Neuronal stem cell (in vitro differentiated cells): Measurements from ENCODE around the gene MEGF6.

ENCODE experiments used
- DNase-seq: peaks from one replicate; pipeline ENCODE4 v3.0.0-alpha.2; 2013; ENCODE audit warnings: low spot score
- H2AFZ ChIP-seq: one replicate; pipeline ENCODE4 v1.6.1; 2013; ENCODE audit warnings: mild to moderate bottlenecking, low read length, inconsistent platforms
- H2AK5ac ChIP-seq: 2 replicates; pipeline ENCODE4 v1.6.1; 2013; ENCODE audit warnings: low read depth, mild to moderate bottlenecking, inconsistent platforms, low read length, moderate library complexity, mixed read lengths
- H2BK120ac ChIP-seq: 2 replicates; pipeline ENCODE4 v1.6.1; 2013; ENCODE audit warnings: low read depth, mild to moderate bottlenecking, inconsistent platforms, low read length, moderate library complexity, mixed read lengths
- H2BK12ac ChIP-seq: one replicate; pipeline ENCODE4 v1.6.1; 2013; ENCODE audit warnings: low read length, inconsistent platforms
- H2BK15ac ChIP-seq: 2 replicates; pipeline ENCODE4 v1.6.1; 2013; ENCODE audit warnings: mild to moderate bottlenecking, low read length, inconsistent platforms, mixed read lengths
- H2BK5ac ChIP-seq: one replicate; pipeline ENCODE4 v1.6.1; 2013; ENCODE audit warnings: inconsistent platforms, mild to moderate bottlenecking, low read length, moderate library complexity
- H3K14ac ChIP-seq: one replicate; pipeline ENCODE4 v1.6.1; 2013; ENCODE audit warnings: low read length, inconsistent platforms
- H3K18ac ChIP-seq: 2 replicates; pipeline ENCODE4 v1.6.1; 2013; ENCODE audit warnings: low read length, inconsistent platforms
- H3K23ac ChIP-seq: 2 replicates; pipeline ENCODE4 v1.6.1; 2013; ENCODE audit warnings: low read depth, mild to moderate bottlenecking, mixed read lengths, low read length, inconsistent platforms; ENCODE audit not compliant: poor library complexity
- H3K27ac ChIP-seq: replicated peaks from 3 replicates; pipeline ENCODE4 v1.5.1; 2013; ENCODE audit warnings: low read length, inconsistent platforms
- H3K27me3 ChIP-seq, 3 experiments: 2 replicates each; pipeline ENCODE4 v1.6.1; 2013; ENCODE audit warnings: low read length in 3 of 3, mild to moderate bottlenecking in 2 of 3, inconsistent platforms in 1 of 3, low read depth in 1 of 3, mixed read lengths in 1 of 3, moderate library complexity in 1 of 3; ENCODE audit not compliant: control insufficient read depth in 3 of 3, insufficient read depth in 3 of 3
- H3K36me3 ChIP-seq, 2 donors: replicated peaks in 1 of 2; 2 replicates each; pipeline ENCODE4 v1.6.1; 2013; ENCODE audit warnings: low read length in 2 of 2; ENCODE audit not compliant: control insufficient read depth in 2 of 2, insufficient read depth in 2 of 2
- H3K4ac ChIP-seq: 2 replicates; pipeline ENCODE4 v1.6.1; 2013; ENCODE audit warnings: inconsistent platforms, mild to moderate bottlenecking, low read length, moderate library complexity
- H3K4me1 ChIP-seq, 2 donors: 1 replicate in 1 of 2; 2 replicates in 1 of 2; pipeline ENCODE4 v1.6.1; 2013; ENCODE audit warnings: low read length in 2 of 2, low read depth in 1 of 2; ENCODE audit not compliant: control insufficient read depth in 2 of 2, insufficient read depth in 1 of 2
- H3K4me2 ChIP-seq: one replicate; pipeline ENCODE4 v1.6.1; 2013; ENCODE audit warnings: mild to moderate bottlenecking, low read length, inconsistent platforms; ENCODE audit not compliant: insufficient read depth, poor library complexity, severe bottlenecking
- H3K4me3 ChIP-seq, 2 donors: 2 replicates each; pipeline ENCODE4 v1.5.1; 2013; ENCODE audit warnings: low read length in 2 of 2, mild to moderate bottlenecking in 2 of 2, inconsistent platforms in 1 of 2, moderate library complexity in 1 of 2
- H3K79me1 ChIP-seq: one replicate; pipeline ENCODE4 v1.6.1; 2013; ENCODE audit warnings: low read depth, mild to moderate bottlenecking, inconsistent platforms, low read length, moderate library complexity
- H3K9ac ChIP-seq: one replicate; pipeline ENCODE4 v1.6.1; 2013; ENCODE audit warnings: mild to moderate bottlenecking, low read depth, low read length, inconsistent platforms; ENCODE audit not compliant: poor library complexity
- H3K9me3 ChIP-seq, 2 donors: replicated peaks in 1 of 2; 2 replicates each; pipeline versions ENCODE3 to v1.6.1; 2013; ENCODE audit warnings: low read length in 2 of 2, mild to moderate bottlenecking in 2 of 2, inconsistent platforms in 1 of 2, low read depth in 1 of 2, mixed read lengths in 1 of 2, moderate library complexity in 1 of 2; ENCODE audit not compliant: control insufficient read depth in 2 of 2, insufficient read depth in 1 of 2
- H4K8ac ChIP-seq: one replicate; pipeline ENCODE4 v1.6.1; 2013; ENCODE audit warnings: low read depth, mild to moderate bottlenecking, inconsistent platforms, low read length, moderate library complexity
- H4K91ac ChIP-seq: one replicate; pipeline ENCODE4 v1.6.1; 2013; ENCODE audit warnings: low read length, low read depth, mild to moderate bottlenecking, inconsistent platforms; ENCODE audit not compliant: poor library complexity
- WGBS, 2 donors: extraction: QIAGEN DNeasy Blood & Tissue Kit; methylation state at CpG; one replicate each; pipeline ENCODE4 v1.1.7; 2013; ENCODE audit warnings: missing lambda C conversion rate in 2 of 2, mixed read lengths in 1 of 2; ENCODE audit not compliant: insufficient read length in 2 of 2, insufficient replicate concordance in 1 of 2; ENCODE audit errors: extremely low coverage in 2 of 2; 5-methylcytosine and 5-hydroxymethylcytosine counted together

MEGF6 gene

DNA sequence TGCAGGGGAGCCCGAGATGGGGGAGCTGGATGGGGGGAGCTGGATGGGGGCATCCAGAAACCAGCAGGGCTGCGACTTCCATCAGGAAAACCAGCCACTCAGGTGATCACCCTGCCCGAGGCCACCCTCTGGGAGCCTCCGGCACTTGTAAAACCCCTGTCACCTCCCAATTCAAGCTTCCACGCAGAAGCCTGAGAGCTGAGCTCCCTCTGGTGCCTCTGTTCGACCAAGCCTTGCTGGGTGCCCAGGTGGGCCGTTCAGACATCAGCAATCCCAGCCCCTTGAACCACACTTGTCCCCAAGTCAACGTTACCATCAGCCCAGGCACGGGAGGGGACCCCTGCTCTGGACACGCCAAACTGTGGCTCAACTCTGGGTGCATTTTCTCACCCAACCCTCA, 59.6 kb downstream of the MEGF6 start:
- no peak overlapping the region for H3K27ac ChIP-seq
- H3K9me3 ChIP-seq = no peaks in the 10 kb centered on the region
- H3K27me3 ChIP-seq = no peaks in the 10 kb centered on the region
- peaks cover 8% of the 10 kb centered on the region for H3K79me1 ChIP-seq
- H4K8ac ChIP-seq = no peak overlapping the region
- H2AK5ac ChIP-seq = peak overlapping the region; percentile 1
- H3K9ac ChIP-seq = no peak overlapping the region
- no peak overlapping the region for H2BK12ac ChIP-seq
- no peak overlapping the region for H3K4me3 ChIP-seq
- no peak for DNase-seq
- no peak overlapping the region for H2AFZ ChIP-seq
- no peaks in the 10 kb centered on the region for H3K36me3 ChIP-seq
- WGBS, 2 donors = no CpG with 5 or more reads among the region's 10 CpGs
- H3K4me1 ChIP-seq = peaks cover 0 to 5% of the 10 kb centered on the region in 2 donors
- H3K18ac ChIP-seq = no peak overlapping the region
- peak overlapping the region; percentile 82 for H3K14ac ChIP-seq
- no peak overlapping the region for H3K4me2 ChIP-seq
- no peak overlapping the region for H4K91ac ChIP-seq
- H3K4ac ChIP-seq = no peak overlapping the region
- H2BK5ac ChIP-seq = no peak overlapping the region
- H2BK15ac ChIP-seq = no peak overlapping the region
- no peak overlapping the region for H3K23ac ChIP-seq
- H2BK120ac ChIP-seq = no peak overlapping the region

DNA sequence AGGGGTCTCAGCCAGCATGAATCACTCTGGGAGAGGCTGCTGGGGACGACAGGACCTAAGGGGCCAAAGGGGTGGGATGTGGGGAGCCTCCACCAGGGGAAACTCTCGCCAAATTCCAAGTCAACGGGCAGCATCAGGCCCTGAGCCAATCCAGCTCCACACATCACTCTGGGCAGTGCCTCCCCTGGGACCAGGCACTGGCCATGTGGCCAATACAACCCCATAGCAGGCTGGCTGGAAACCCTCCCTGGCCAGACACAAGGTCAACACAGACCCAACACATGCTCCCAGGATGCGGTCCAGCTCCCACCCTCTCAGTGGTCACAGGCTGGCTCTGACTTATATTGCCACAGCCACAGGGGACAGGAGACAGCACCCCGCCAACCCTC, 60.0 kb downstream of the MEGF6 start:
- H3K14ac ChIP-seq = no peak overlapping the region
- H3K23ac ChIP-seq = no peak overlapping the region
- H2BK120ac ChIP-seq = no peak overlapping the region
- H3K4ac ChIP-seq = no peak overlapping the region
- no peak overlapping the region for H3K9ac ChIP-seq
- WGBS, 2 donors = no CpG with 5 or more reads among the region's 5 CpGs
- H3K4me3 ChIP-seq = no peak overlapping the region
- DNase-seq = no peak
- H3K4me1 ChIP-seq = peaks cover 1 to 6% of the 10 kb centered on the region in 2 donors
- H3K36me3 ChIP-seq = no peaks in the 10 kb centered on the region
- no peak overlapping the region for H3K27ac ChIP-seq
- H2BK12ac ChIP-seq = no peak overlapping the region
- no peak overlapping the region for H4K8ac ChIP-seq
- no peak overlapping the region for H4K91ac ChIP-seq
- no peaks in the 10 kb centered on the region for H3K9me3 ChIP-seq
- no peak overlapping the region for H3K18ac ChIP-seq
- H2BK5ac ChIP-seq = no peak overlapping the region
- H3K79me1 ChIP-seq = peaks cover 7% of the 10 kb centered on the region
- H2BK15ac ChIP-seq = no peak overlapping the region
- H2AFZ ChIP-seq = no peak overlapping the region
- no peaks in the 10 kb centered on the region for H3K27me3 ChIP-seq
- H3K4me2 ChIP-seq = no peak overlapping the region
- no peak overlapping the region for H2AK5ac ChIP-seq

GRCh38 chr1:3550511-3551289, 60.6 kb downstream of the MEGF6 start:
- no peak overlapping the region for H3K4me3 ChIP-seq
- no peak overlapping the region for H2AK5ac ChIP-seq
- DNase-seq = no peak
- H2BK12ac ChIP-seq = no peak overlapping the region
- H3K4me2 ChIP-seq = no peak overlapping the region
- no peak overlapping the region for H2AFZ ChIP-seq
- no peaks in the 10 kb centered on the region for H3K9me3 ChIP-seq
- no peaks in the 10 kb centered on the region for H3K36me3 ChIP-seq
- H3K18ac ChIP-seq = peak overlapping the region; percentile 19
- H2BK5ac ChIP-seq = no peak overlapping the region
- H4K8ac ChIP-seq = no peak overlapping the region
- H3K4ac ChIP-seq = peak overlapping the region; percentile 14
- H3K9ac ChIP-seq = no peak overlapping the region
- peaks cover 7 to 12% of the 10 kb centered on the region in 2 donors for H3K4me1 ChIP-seq
- WGBS, 2 donors = no CpG with 5 or more reads among the region's 27 CpGs
- H3K27ac ChIP-seq = no peak overlapping the region
- no peaks in the 10 kb centered on the region for H3K27me3 ChIP-seq
- no peak overlapping the region for H2BK15ac ChIP-seq
- H4K91ac ChIP-seq = no peak overlapping the region
- peak overlapping the region; percentile 56 for H3K14ac ChIP-seq
- H3K79me1 ChIP-seq = peaks cover 7% of the 10 kb centered on the region
- H2BK120ac ChIP-seq = no peak overlapping the region
- peak overlapping the region; percentile 55 for H3K23ac ChIP-seq

DNA sequence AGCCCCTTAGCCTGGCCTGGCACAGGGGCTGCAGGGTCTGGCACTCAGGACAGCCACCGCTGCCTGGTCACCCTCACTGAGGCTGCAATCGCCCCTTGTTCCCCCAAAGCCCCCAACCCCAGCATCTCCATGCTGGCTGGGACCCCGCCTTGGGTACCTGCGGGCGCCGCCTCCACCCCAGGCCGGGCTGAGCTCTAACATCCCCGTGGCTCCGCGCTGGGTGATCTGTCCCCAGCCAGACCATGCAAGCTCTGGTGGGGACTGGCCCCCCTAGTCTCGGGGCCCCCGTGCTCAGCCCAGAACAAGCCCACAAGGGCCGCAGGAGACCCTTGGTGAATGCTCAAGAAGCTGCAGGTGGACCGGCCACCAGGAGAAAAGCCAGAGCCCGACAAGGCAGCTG, 62.4 kb downstream of the MEGF6 start:
- Histone ChIP-seq H3K9me3 (no peaks in the 10 kb centered on the region), H2AFZ (no peak overlapping the region), H3K9ac (peak overlapping the region; percentile 21), H3K23ac (no peak overlapping the region), H3K27me3 (no peaks in the 10 kb centered on the region), H2BK120ac (no peak overlapping the region), H3K4me1 (peaks cover 18 to 21% of the 10 kb centered on the region in 2 donors), H4K91ac (no peak overlapping the region), H3K14ac (no peak overlapping the region), H3K18ac (peak overlapping the region; percentile 38), H3K27ac (no peak overlapping the region), H3K79me1 (peaks cover 15% of the 10 kb centered on the region), H2AK5ac (peak overlapping the region; percentile 13), H3K36me3 (no peaks in the 10 kb centered on the region), H3K4ac (no peak overlapping the region), H2BK12ac (no peak overlapping the region), H3K4me2 (no peak overlapping the region), H2BK5ac (no peak overlapping the region), H3K4me3 (no peak overlapping the region), H4K8ac (no peak overlapping the region), H2BK15ac (no peak overlapping the region)
- WGBS, 2 donors = no CpG with 5 or more reads among the region's 15 CpGs
- DNase-seq = no peak
